Regular cardiac myocyte (primary cell): Measurements from ENCODE around the gene MAP3K20. TPM values are rescaled to one million over a fixed set of nuclear protein-coding genes. Genes with fewer than 3 reads are reported as not detected.

Experiments
- total RNA-seq: library from RNA; depleted of rRNA; stranded (reverse); fragments of >200 nt; gene quantifications from 2 replicates; pipeline ENCODE4 v1.2.3, GENCODE V29; 2014

The MAP3K20 gene
- total RNA-seq = 52.4 and 64.6 TPM in 2 replicates

GRCh38 chr2:173075781-173076580 is at the start of gene MAP3K20:
Gene MAP3K20, plus strand, starts transcription at chr2:173075846. Its CDS starts 15,186 bp downstream, at chr2:173091032.

